Thoracic aorta (tissue), 2 donors: ENCODE measurements around the gene XRCC3. TPM values are rescaled to one million over a fixed set of nuclear protein-coding genes. Genes with fewer than 3 reads are reported as not detected.

Experiments used
- ATAC-seq: fragments of 150-250 bp; one replicate; pipeline ENCODE4 v1.8.0; 2017; ENCODE audit warnings: low read depth; ENCODE audit not compliant: insufficient number of reproducible peaks, low FRiP score
- DNase-seq: peaks from one replicate; pipeline ENCODE4 v3.0.0-alpha.2; 2020; ENCODE audit warnings: low spot score
- H3K27ac ChIP-seq, 2 donors: fragments of 200-600 bp; sonication (generic); 1 replicate in 1 of 2; 2 replicates in 1 of 2; pipeline ENCODE4 v1.5.1; 2016; ENCODE audit warnings: mild to moderate bottlenecking in 2 of 2, moderate library complexity in 2 of 2
- H3K27me3 ChIP-seq: fragments of 200-600 bp; sonication (generic); replicated peaks from 2 replicates; pipeline ENCODE4 v1.6.0; 2016; ENCODE audit warnings: mild to moderate bottlenecking; ENCODE audit not compliant: insufficient read depth
- H3K36me3 ChIP-seq: fragments of 200-600 bp; sonication (generic); one replicate; pipeline ENCODE4 v1.5.1; 2016
- H3K4me1 ChIP-seq, 2 donors: fragments of 200-600 bp; sonication (generic); 1 replicate in 1 of 2; 2 replicates in 1 of 2; pipeline versions ENCODE4 v1.5.1 to v1.6.0; 2016; ENCODE audit warnings: low read depth in 2 of 2, mild to moderate bottlenecking in 1 of 2; ENCODE audit not compliant: control insufficient read depth in 1 of 2
- H3K4me3 ChIP-seq: fragments of 200-600 bp; sonication (generic); 2 replicates; pipeline ENCODE4 v1.5.1; 2016; ENCODE audit warnings: mild to moderate bottlenecking
- H3K9me3 ChIP-seq: fragments of 200-600 bp; sonication (generic); 2 replicates; pipeline ENCODE4 v1.5.1; 2016
- total RNA-seq, 2 donors: library from RNA; depleted of rRNA; stranded (reverse); fragments of >200 nt; gene quantifications; one replicate each; pipeline versions ENCODE4 v1.1.0 to v1.2.3, GENCODE V29; 2016
- TF ChIP-seq, protein P1 (sequence below): fragments of 200-600 bp; sonication (generic); IDR thresholded peaks from one replicate; pipeline ENCODE4 v1.5.1; 2019; ENCODE audit warnings: antibody characterized with exemption

Gene XRCC3
- total RNA-seq, 2 donors from 2014 or later: 8.4 to 18.5 TPM

GRCh38 chr14:103709814-103710213 is 5.4 kb downstream of the XRCC3 start:
- H3K36me3 ChIP-seq: peaks cover 13% of the 10 kb centered on the region

DNA sequence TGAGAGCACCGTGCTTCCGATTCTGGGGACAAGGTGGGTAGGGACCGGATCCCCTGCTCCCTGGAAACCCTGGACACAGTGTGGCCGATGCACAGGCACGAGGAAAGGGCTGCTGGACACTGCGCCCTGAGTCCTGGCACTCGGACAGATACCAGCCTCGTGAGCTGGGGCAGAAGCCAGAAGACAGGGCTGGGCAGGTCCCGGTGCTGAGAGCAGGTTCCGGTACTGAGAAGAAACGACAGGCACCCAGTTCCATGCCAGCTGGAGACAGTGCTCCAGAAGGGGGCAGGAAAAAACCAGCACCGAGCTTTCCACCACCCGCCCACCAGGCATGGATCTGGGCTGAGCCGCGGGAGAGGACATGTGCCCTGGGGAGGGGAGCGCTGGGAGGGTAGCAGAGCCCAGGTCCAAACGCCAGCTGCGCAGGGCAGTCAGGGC is 6.5 kb downstream of the XRCC3 start:
- peaks cover 19% of the 10 kb centered on the region for H3K36me3 ChIP-seq
- ATAC-seq: no peak
- TF ChIP-seq, protein P1, sequence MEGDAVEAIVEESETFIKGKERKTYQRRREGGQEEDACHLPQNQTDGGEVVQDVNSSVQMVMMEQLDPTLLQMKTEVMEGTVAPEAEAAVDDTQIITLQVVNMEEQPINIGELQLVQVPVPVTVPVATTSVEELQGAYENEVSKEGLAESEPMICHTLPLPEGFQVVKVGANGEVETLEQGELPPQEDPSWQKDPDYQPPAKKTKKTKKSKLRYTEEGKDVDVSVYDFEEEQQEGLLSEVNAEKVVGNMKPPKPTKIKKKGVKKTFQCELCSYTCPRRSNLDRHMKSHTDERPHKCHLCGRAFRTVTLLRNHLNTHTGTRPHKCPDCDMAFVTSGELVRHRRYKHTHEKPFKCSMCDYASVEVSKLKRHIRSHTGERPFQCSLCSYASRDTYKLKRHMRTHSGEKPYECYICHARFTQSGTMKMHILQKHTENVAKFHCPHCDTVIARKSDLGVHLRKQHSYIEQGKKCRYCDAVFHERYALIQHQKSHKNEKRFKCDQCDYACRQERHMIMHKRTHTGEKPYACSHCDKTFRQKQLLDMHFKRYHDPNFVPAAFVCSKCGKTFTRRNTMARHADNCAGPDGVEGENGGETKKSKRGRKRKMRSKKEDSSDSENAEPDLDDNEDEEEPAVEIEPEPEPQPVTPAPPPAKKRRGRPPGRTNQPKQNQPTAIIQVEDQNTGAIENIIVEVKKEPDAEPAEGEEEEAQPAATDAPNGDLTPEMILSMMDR: no peak

More at GRCh38 chr14:103709814-103710213, 5.4 kb downstream of the XRCC3 start:
- TF ChIP-seq, protein P1: no peak
- Histone ChIP-seq H3K27ac (peak overlapping the region in 1 of 2 donors; percentile 30), H3K4me1 (peaks cover 20 to 62% of the 10 kb centered on the region in 2 donors), H3K4me3 (no peak overlapping the region), H3K27me3 (no peaks in the 10 kb centered on the region), H3K9me3 (no peaks in the 10 kb centered on the region)
- no peak for ATAC-seq
- no peak for DNase-seq

DNA sequence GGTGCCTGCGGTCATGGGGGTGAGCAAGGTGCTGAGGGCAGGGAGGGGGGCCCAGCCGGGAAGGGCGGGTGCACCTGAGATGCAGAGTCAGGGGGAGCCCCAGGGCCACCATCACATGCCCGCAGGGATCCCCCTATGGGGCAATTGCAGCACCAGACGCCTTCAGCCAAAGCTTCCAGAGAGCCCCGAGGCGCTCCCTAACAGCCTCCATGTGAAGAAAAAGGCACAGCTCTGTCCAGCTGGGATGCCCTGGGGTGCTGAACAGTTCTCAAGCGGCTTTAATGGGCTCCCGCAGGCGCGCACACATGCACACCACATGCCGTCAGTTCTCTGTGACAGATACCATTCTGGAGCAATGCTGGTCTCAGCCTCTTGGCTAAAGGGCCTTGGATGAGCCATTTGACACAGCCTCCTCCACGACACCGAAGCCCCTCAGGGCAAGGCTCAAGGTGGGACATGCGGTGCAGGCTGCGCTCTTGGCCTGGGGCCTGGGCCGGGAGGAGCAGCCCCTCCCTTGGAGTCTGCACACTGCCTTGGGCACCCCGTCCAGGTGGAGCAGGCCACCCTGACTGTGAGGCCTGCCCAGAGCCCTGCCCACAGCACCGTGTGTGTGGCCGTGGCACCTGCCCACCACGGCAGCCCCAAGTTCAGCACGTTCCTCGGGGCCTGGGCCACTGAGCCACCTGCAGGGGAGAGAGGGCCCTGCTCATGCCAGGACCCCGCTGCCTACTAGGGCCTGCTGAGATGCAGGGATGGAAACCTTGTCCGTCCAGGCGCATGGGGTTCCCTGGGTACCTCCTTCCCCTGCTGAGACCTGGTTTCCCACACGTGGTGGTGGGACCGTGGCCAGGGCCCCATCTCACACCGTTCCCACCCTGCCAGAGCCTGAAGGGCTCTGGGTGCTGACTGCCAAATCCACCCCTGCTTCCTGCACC is 7.7 kb downstream of the XRCC3 start:
- Histone ChIP-seq H3K36me3 (peaks cover 29% of the 10 kb centered on the region), H3K9me3 (no peaks in the 10 kb centered on the region), H3K4me3 (no peak overlapping the region), H3K27me3 (no peaks in the 10 kb centered on the region), H3K27ac (peak overlapping the region; percentile 17 to 47), H3K4me1 (peaks cover 15 to 43% of the 10 kb centered on the region in 2 donors)
- no peak for DNase-seq
- TF ChIP-seq, protein P1: no peak
- no peak for ATAC-seq

More for the DNA sequence above, 6.5 kb downstream of the XRCC3 start:
- Histone ChIP-seq H3K27ac (peak overlapping the region; percentile 30 to 47), H3K4me1 (peaks cover 18 to 52% of the 10 kb centered on the region in 2 donors), H3K27me3 (no peaks in the 10 kb centered on the region), H3K4me3 (no peak overlapping the region), H3K9me3 (no peaks in the 10 kb centered on the region)
- DNase-seq: no peak

GRCh38 chr14:103706551-103707328 is 8.5 kb downstream of the XRCC3 start:
- no peak for DNase-seq
- peaks cover 37% of the 10 kb centered on the region for H3K36me3 ChIP-seq
- TF ChIP-seq, protein P1: no peak
- no peak for ATAC-seq
- no peaks in the 10 kb centered on the region for H3K9me3 ChIP-seq
- peaks cover 11 to 34% of the 10 kb centered on the region in 2 donors for H3K4me1 ChIP-seq
- H3K27ac ChIP-seq: no peak overlapping the region
- no peaks in the 10 kb centered on the region for H3K27me3 ChIP-seq
- H3K4me3 ChIP-seq: no peak overlapping the region
